Activated CD4-positive, alpha-beta T cell treated with anti-CD3 and anti-CD28 coated beads, Interleukin-2, amount 50 U/mL, for 16 hours (primary cell): ENCODE data around the gene TNFRSF9.
"Not testable (repeated sequence)": the region's sequence is repeated elsewhere in the genome, so short reads cannot be mapped to it uniquely, and the experiment has no call there.

Source experiments
- DNase-seq: peaks from one replicate; pipeline ENCODE4 v3.0.0-alpha.2; 2020

The TNFRSF9 gene

GRCh38 chr1:7940745-7941436 lies at the start of gene TNFRSF9:
Gene TNFRSF9, minus strand, starts transcription at chr1:7940839. Its CDS starts 845 bp downstream, at chr1:7939994.
- peak; percentile 75 for DNase-seq

DNA sequence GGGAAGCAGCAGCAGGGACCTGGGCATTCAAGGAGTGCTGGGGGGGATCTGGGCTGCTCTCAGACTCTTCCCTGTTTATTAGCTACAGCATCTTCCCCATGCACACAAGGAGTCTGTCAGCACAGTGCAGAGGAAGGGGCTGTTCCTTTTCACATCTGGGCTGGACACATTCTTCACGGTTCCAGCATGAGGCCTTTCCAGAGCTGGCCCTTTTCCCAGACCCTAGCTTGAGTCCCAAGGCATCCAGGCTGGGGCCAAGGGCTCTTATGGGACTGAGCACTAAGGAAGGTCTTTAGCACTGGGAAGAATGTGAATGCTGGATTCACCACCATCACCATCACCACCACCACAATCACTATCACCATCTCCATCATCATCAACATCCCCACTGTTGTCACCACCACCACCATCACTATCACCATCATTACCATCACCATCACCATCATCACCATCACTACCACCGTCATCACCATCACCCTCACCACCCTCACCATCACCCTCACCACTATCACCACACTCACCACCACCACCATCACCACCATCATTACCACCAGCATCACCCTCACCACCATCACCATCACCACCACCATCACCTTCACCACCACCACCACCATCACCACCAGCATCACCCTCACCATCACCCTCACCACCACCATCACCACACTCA lies 49.3 kb upstream of the TNFRSF9 start:
- DNase-seq = no peak

GRCh38 chr1:7988576-7988975 lies 47.9 kb upstream of the TNFRSF9 start:
- DNase-seq = no peak

DNA sequence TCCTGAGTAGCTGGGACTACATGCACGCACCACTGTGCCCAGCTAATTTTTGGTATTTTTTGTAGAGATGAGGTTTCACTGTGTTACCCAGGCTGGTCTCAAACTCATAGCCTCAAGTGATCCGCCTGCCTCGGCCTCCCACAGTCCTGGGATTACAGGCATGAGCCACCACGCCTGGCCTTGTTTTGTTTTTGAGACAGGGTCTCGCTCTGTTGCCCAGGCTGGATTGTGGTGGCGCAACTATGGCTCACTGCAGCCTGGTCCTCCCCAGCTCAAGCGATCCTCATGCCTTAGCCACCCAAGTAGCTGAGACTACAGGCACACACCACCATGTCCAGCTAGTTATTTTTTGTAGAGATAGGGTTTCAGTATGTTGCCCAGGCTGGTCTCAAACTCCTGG lies 46.9 kb upstream of the TNFRSF9 start:
- no peak for DNase-seq

DNA sequence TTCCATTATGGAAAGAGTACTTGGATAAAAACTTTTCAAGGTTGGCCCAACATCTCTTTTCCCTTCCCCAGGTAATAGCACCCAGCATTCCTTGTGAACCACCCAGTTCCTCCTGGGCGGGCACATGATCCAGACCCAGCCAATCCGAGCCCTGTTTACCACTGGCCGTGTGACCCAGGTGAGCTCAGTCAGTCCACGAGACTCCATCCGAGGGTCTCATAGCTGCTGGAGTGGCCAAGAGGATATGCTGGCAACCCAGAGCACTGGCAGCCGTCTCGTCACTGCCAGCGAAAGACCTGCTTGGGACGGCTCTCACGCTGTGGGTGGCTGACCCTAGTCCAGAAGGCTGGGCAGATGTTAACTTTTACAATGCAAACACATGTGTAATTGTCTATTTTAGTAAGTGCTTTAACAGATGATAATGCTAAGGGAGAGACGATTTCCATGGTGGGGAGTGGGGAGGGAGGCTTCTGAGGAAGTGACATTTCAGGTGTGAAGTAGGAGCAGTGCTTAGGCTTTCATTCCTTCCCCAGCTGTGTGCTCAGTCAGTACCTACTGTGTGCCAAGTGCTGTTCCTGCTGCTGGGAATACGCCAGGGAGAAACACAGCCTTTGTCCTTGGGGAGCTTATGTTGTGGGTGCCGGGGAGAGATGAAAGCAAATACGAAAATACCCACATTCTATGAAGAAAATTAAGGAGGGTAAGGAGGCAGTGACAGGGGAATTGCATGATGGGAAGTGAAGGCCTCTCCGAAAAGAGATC lies 45.4 kb upstream of the TNFRSF9 start:
- no peak for DNase-seq

DNA sequence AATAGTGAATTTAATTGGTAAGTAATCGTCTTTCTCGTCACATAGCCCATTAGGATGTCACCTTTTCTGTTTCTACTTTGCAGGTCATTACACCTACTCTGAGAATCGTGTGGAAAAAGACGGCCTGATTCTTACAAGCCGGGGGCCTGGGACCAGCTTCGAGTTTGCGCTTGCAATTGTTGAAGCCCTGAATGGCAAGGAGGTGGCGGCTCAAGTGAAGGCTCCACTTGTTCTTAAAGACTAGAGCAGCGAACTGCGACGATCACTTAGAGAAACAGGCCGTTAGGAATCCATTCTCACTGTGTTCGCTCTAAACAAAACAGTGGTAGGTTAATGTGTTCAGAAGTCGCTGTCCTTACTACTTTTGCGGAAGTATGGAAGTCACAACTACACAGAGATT lies 44.2 kb upstream of the TNFRSF9 start:
- DNase-seq = no peak

GRCh38 chr1:7983086-7983778 lies 42.6 kb upstream of the TNFRSF9 start:
- no peak for DNase-seq

GRCh38 chr1:7980984-7981383 lies 40.3 kb upstream of the TNFRSF9 start:
- no peak for DNase-seq

GRCh38 chr1:7975212-7975865 lies 34.7 kb upstream of the TNFRSF9 start:
- peak; percentile 37 for DNase-seq

DNA sequence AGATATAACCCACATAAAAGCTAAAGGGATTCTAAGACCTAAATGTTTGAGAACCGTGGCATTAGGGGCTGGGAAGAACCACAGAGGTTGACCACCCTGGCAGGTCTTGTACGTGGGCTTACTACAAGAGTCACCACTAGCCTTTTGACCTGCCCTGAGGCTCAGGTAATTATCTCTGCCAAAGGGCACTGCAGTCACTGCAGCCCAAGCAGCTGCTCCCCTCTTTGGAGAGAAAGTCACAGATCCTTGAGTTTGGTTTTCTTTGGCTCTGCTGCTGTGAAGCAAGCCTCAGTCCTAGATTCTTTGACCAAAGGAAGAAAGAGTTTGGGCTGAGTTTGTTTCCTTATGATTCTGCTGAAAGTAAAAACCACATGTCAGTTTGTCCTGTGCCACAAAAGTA lies 32.4 kb upstream of the TNFRSF9 start:
- no peak for DNase-seq

- no peak for DNase-seq
These were observed 31.6 kb upstream of the TNFRSF9 start for GRCh38 chr1:7972285-7972684.

- DNase-seq = no peak
These were observed 30.4 kb upstream of the TNFRSF9 start for GRCh38 chr1:7971024-7971423.

DNA sequence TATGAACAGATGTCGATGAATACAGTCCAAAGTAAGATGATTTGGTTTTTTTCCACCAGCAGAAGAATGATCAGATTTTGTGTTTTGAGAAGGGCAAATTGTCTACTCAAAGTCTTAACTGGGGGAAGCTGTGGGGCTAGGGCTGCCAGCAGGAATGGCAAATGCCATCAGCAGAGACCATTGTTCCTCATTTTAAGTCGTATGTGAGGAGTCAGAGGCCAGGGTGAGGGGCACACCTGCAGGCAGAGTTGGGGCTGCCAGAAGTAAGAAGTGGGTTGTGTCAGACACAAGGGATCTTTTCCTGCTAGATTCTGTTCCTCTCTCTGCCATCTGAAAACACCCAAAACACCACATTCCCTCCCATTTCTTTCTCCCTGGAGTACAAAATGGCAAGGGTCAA lies 29.6 kb upstream of the TNFRSF9 start:
- no peak for DNase-seq

DNA sequence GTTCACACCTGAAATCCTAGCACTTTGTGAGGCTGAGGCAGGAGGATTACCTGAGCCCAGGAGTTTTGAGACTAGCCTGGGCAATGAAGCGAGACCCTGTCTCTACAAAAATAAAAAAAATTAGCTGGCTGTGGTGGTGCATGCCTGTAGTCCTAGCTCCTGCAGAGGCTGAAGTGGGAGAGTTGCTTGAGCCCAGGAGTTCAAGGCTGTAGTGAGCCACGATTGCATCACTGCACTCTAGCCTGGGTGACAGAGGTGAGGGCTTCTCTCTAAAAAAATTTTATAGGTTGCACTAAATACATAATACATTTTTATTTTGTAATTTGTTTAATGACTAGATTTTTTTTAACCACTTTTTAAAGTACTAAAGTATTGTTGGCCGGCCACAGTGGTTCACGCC lies 27.0 kb upstream of the TNFRSF9 start:
- DNase-seq = no peak

DNA sequence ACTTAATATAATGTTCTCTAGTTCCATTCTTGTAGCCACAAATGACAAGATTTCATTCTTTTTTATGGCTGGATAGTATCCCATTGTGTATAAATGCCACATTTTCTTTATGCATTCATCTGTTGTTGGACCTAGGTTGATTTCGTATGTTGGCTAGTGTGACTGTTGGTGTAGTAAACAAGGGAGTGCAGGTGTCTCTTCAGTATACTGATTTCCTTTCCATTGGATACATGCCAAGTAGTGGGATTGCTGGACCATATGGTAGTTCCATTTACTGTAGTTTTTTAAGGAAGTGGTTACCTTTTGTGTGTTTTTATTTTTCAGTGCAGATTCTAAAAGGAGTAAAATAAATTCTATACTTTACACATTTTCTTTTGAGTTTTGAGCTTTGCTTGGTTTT lies 26.6 kb upstream of the TNFRSF9 start:
- no peak for DNase-seq

DNA sequence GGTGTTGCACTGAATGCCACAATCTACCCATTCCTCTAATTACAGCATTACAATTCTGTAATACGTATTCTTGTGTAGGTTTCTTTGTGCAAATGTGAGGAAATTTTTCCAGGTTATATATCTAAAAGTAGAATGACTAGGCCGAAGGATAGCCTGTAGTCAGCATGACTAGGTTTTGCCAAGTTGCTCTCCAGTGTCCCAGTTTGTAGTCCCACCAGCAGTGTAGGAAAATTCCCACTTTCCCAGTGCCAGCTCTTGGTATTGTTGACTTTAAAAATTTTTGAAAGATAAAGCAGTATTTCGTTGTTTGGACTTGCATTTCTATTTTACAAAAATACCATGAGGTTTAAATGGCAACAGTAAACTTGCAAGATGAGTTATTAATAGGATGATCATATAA lies 23.8 kb upstream of the TNFRSF9 start:
- DNase-seq = no peak

DNA sequence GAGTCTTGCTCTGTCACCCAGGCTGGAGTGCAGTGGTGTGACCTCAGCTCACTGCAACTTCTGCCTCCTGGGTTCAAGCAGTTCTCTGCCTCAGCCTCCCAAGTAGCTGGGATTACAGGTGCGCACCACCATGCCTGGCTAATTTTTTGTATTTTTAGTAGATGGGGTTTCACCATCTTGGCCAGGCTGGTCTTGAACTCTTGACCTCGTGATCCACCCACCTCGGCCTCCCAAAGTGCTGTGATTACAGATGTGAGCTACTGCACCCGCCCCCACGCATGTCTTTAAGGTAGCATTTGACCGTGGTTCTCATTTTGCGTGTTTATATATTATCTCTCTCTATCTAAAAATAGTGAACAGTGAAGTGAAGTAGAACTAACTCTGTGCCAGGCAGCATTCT lies 23.2 kb upstream of the TNFRSF9 start:
- not testable (repeated sequence) for DNase-seq

DNA sequence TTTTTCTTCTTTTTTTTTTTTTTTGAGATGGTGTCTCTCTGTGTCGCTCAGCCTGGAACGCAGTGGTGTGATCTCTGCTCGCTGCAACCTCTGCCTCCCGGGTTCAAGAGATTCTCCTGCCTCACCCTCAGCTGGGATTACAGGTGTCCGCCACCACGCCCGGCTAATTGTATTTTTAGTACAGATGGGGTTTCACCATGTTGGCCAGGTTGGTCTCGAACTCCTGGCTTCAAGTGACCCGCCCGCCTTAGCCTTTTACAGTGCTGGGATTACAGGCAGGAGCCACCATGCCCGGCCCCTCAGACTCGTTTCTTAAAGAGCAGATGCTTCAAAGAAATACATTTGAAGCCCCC lies 22.7 kb upstream of the TNFRSF9 start:
- DNase-seq = not testable (repeated sequence)

DNA sequence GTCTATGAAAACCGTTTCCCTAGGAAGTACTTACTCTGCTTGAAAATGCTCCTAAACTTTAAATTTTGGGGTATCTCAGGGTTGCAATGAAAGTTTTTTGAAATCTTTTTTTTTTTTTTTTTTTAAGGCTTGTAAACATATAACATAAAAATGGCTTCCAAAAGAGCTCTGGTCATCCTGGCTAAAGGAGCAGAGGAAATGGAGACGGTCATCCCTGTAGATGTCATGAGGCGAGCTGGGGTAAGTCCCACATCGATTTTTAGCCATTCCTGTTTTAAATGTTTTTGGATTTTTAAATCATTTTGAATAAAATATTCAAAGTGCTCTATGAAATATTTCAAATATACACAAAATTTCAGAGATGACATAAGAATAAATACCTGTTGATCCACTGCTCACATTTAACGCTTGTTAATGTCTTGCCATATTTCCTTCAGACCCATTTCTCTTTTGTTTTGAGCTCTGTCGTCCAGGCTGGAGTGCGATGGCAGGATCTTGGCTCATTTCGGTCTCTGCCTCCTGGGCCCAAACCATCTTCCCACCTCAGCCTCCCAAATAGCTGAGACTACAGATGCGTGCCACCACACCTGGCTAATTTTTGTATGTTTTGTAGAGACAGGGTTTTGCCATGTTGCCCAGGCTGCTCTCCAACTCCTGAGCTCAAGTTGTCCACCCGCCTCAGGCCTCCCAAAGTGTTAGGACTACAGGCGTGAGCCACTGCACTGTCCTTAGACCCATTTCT lies 22.2 kb upstream of the TNFRSF9 start:
- DNase-seq = no peak

DNA sequence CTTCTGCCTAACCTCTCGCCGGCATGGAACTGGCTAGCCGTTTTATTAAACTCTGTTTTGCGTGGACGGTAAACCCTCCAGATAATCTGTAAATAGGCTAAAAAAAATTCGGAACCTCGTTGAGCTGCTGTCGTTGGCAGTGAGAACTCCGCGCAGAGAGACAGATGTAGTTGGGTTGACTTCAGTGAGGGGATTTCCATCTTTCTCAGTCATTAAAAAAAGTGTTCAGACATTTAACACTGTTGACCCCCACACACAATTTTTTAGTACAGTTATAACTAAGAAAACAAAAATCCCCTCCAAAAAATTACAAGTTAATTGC lies 21.3 kb upstream of the TNFRSF9 start:
- DNase-seq = no peak

DNA sequence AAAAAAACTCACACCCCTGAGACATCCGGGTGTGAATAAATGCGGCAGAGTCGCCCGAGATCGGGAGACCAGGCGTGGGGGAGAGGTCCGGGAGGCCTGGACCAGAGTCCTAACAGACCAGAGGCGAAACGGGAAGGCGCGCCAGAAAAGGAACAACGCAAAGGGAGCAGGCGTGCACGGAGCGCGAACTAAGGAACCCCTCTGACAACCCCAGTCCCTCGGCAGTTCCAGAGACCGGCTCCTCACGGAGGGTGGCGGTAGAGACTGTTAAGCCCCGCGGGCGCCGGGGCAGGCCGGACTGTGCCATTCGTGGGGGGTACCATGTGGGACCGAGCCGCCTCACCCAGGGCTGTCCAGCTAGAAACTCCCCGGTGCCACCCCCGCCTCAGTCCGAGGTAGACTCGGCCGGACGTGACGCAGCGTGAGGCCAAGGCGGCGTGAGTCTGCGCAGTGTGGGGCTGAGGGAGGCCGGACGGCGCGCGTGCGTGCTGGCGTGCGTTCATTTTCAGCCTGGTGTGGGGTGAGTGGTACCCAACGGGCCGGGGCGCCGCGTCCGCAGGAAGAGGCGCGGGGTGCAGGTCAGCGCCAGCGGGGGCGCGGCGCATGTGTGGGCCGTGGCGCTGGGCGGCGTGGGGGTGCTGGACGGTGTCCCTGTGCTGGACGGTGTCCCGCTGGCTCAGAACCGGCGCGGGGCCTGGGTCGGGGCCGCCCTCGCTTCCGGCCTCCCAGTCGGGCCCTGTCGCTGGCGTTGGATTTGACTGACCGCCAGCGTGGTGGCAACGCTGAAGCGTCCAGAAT lies 20.8 kb upstream of the TNFRSF9 start, which contains the start of gene PARK7:
Gene PARK7 (plus strand): TSS at position 496 of the 798 bp plus-strand sequence. CDS start 1,075 bp downstream, outside the sequence.
- peak; percentile 100 for DNase-seq
